ENCODE results near the gene SLC9A2. TPM values are rescaled to one million over a fixed set of nuclear protein-coding genes. Genes with fewer than 3 reads are reported as not detected.

Gene SLC9A2
- total RNA-seq, 1 donor from 2014 or later: 0.32 TPM

DNA sequence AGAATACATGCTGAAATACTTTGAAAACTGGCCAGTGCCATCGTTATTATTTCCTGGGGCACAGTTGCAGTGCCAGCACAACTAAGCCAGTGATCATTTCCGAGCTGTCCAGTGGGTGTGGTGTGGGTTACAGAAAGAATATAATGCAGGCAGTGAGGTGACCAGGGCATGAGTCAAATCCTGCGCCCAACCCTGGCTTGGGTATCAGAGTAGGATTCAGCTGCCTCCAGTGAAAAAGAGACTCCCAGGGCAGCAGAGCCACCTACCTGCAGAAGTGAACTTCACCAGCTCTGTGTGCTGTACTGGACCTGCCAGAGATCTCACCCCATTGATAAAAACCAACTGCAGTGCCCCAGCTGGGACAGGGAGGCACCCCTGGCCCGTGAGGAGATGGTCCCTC lies 18.0 kb downstream of the SLC9A2 start:
- Histone ChIP-seq H4K20me1 (ENCODE audit: insufficient read depth, low read length) (no peaks in the 10 kb centered on the region), H3K4me3 (ENCODE audit: insufficient read depth, low read depth, low read length) (no peak overlapping the region), H2AFZ (ENCODE audit: low read depth, low read length) (no peak overlapping the region), H3K9me3 (ENCODE audit: insufficient read depth, low read depth, low read length) (no peaks in the 10 kb centered on the region), H3K36me3 (ENCODE audit: insufficient read depth, low read length) (no peaks in the 10 kb centered on the region), H3K27me3 (ENCODE audit: insufficient read depth, low read length) (peaks cover 3% of the 10 kb centered on the region), H3K27ac (ENCODE audit: low read depth, low read length) (no peak overlapping the region), H3K4me2 (ENCODE audit: low read length) (no peak overlapping the region), H3K4me1 (ENCODE audit: insufficient read depth, low read length) (no peaks in the 10 kb centered on the region), H3K9ac (ENCODE audit: low read length) (no peak overlapping the region), H3K79me2 (ENCODE audit: insufficient read depth, low read length) (no peaks in the 10 kb centered on the region)
- no peak for DNase-seq (ENCODE audit: low read depth)
- TF ChIP-seq, protein P1, sequence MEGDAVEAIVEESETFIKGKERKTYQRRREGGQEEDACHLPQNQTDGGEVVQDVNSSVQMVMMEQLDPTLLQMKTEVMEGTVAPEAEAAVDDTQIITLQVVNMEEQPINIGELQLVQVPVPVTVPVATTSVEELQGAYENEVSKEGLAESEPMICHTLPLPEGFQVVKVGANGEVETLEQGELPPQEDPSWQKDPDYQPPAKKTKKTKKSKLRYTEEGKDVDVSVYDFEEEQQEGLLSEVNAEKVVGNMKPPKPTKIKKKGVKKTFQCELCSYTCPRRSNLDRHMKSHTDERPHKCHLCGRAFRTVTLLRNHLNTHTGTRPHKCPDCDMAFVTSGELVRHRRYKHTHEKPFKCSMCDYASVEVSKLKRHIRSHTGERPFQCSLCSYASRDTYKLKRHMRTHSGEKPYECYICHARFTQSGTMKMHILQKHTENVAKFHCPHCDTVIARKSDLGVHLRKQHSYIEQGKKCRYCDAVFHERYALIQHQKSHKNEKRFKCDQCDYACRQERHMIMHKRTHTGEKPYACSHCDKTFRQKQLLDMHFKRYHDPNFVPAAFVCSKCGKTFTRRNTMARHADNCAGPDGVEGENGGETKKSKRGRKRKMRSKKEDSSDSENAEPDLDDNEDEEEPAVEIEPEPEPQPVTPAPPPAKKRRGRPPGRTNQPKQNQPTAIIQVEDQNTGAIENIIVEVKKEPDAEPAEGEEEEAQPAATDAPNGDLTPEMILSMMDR (IDR thresholded peaks at IDR 0.05; ENCODE audit: insufficient read depth, low read depth, low read length): no peak
- no peak for TF ChIP-seq EZH2 (IDR thresholded peaks at IDR 0.05; ENCODE audit: insufficient read depth, low read length)
- no peak overlapping the region for H3K27ac Mint-ChIP-seq (ENCODE audit: unreplicated experiment)
- H3K4me3 Mint-ChIP-seq (ENCODE audit: unreplicated experiment): no peak overlapping the region
- H3K36me3 Mint-ChIP-seq (ENCODE audit: low read depth, unreplicated experiment): no peaks in the 10 kb centered on the region
- H3K27me3 Mint-ChIP-seq (ENCODE audit: low read depth, unreplicated experiment): peaks cover 18% of the 10 kb centered on the region
- H3K9me3 Mint-ChIP-seq (ENCODE audit: unreplicated experiment): no peaks in the 10 kb centered on the region
- peaks cover 3% of the 10 kb centered on the region for H3K4me1 Mint-ChIP-seq (ENCODE audit: low read depth, unreplicated experiment)
- no peak for FAIRE-seq

DNA sequence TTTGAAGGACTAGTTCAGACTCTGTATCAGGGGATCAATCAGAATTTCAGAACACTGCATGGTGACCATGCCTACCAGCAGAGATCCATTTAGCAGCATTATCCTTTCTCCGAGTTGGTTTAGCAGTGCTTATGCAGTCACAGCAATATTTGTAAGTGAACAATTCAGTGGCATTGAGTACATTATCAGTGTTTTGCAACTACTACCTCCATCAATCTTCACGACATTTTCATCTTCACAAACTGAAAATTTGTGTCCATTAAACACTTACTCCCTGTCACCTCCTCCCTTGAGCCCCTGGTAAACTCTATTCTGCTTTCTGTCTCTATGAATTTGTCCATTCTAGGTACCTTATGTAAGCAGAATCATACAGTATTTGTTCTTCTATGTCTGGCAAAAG lies 20.1 kb downstream of the SLC9A2 start:
- Histone ChIP-seq H3K4me1 (ENCODE audit: insufficient read depth, low read length) (no peaks in the 10 kb centered on the region), H3K4me3 (ENCODE audit: insufficient read depth, low read depth, low read length) (no peak overlapping the region), H3K27me3 (ENCODE audit: insufficient read depth, low read length) (peaks cover 3% of the 10 kb centered on the region), H3K9me3 (ENCODE audit: insufficient read depth, low read depth, low read length) (no peaks in the 10 kb centered on the region), H4K20me1 (ENCODE audit: insufficient read depth, low read length) (no peaks in the 10 kb centered on the region), H3K27ac (ENCODE audit: low read depth, low read length) (no peak overlapping the region), H3K4me2 (ENCODE audit: low read length) (no peak overlapping the region), H2AFZ (ENCODE audit: low read depth, low read length) (no peak overlapping the region), H3K79me2 (ENCODE audit: insufficient read depth, low read length) (no peaks in the 10 kb centered on the region), H3K9ac (ENCODE audit: low read length) (no peak overlapping the region), H3K36me3 (ENCODE audit: insufficient read depth, low read length) (no peaks in the 10 kb centered on the region)
- Mint-ChIP-seq H3K36me3 (ENCODE audit: low read depth, unreplicated experiment) (no peaks in the 10 kb centered on the region), H3K27ac (ENCODE audit: unreplicated experiment) (no peak overlapping the region), H3K9me3 (ENCODE audit: unreplicated experiment) (no peaks in the 10 kb centered on the region), H3K4me3 (ENCODE audit: unreplicated experiment) (no peak overlapping the region), H3K4me1 (ENCODE audit: low read depth, unreplicated experiment) (no peaks in the 10 kb centered on the region), H3K27me3 (ENCODE audit: low read depth, unreplicated experiment) (peaks cover 18% of the 10 kb centered on the region)
- TF ChIP-seq EZH2 (IDR thresholded peaks at IDR 0.05; ENCODE audit: insufficient read depth, low read length): no peak
- TF ChIP-seq, protein P1 (IDR thresholded peaks at IDR 0.05; ENCODE audit: insufficient read depth, low read depth, low read length): no peak
- FAIRE-seq (no peak), DNase-seq (ENCODE audit: low read depth) (no peak)

DNA sequence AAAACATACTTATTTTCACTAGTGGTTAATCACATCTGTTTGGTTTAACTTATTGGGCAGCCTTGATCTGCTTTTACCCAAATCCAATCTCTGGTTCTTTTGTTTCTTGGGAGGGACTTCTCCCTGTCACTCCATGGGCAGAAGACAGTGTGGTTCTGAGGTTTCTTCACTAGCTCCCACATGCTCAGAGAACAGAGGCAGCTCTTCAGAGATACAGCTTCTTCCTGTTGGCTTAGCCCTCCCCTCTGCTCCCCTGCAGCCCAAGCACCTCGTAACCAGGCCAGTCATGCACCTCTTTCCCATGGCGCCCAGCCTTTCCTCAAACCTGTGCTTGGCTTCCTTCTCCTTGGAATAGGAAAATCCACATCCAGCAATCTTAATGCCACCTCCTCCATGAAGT lies 32.8 kb downstream of the SLC9A2 start:
- H3K4me1 ChIP-seq (ENCODE audit: insufficient read depth, low read length): no peaks in the 10 kb centered on the region
- Mint-ChIP-seq H3K36me3 (ENCODE audit: low read depth, unreplicated experiment) (no peaks in the 10 kb centered on the region), H3K9me3 (ENCODE audit: unreplicated experiment) (peaks cover 3% of the 10 kb centered on the region), H3K27me3 (ENCODE audit: low read depth, unreplicated experiment) (peaks cover 3% of the 10 kb centered on the region), H3K27ac (ENCODE audit: unreplicated experiment) (no peak overlapping the region), H3K4me3 (ENCODE audit: unreplicated experiment) (no peak overlapping the region), H3K4me1 (ENCODE audit: low read depth, unreplicated experiment) (no peaks in the 10 kb centered on the region)
- no peaks in the 10 kb centered on the region for H3K36me3 ChIP-seq (ENCODE audit: insufficient read depth, low read length)
- FAIRE-seq (no peak), DNase-seq (ENCODE audit: low read depth) (no peak)
- no peak overlapping the region for H3K9ac ChIP-seq (ENCODE audit: low read length)
- TF ChIP-seq EZH2 (IDR thresholded peaks at IDR 0.05; ENCODE audit: insufficient read depth, low read length): no peak
- TF ChIP-seq, protein P1 (IDR thresholded peaks at IDR 0.05; ENCODE audit: insufficient read depth, low read depth, low read length): no peak
- H3K4me3 ChIP-seq (ENCODE audit: insufficient read depth, low read depth, low read length): no peak overlapping the region
- no peaks in the 10 kb centered on the region for H3K79me2 ChIP-seq (ENCODE audit: insufficient read depth, low read length)
- no peak overlapping the region for H3K27ac ChIP-seq (ENCODE audit: low read depth, low read length)
- H3K4me2 ChIP-seq (ENCODE audit: low read length): no peak overlapping the region
- no peaks in the 10 kb centered on the region for H3K27me3 ChIP-seq (ENCODE audit: insufficient read depth, low read length)
- H3K9me3 ChIP-seq (ENCODE audit: insufficient read depth, low read depth, low read length): no peaks in the 10 kb centered on the region
- no peak overlapping the region for H2AFZ ChIP-seq (ENCODE audit: low read depth, low read length)
- H4K20me1 ChIP-seq (ENCODE audit: insufficient read depth, low read length): no peaks in the 10 kb centered on the region
